ENCODE measurements around the gene KLKB1. TPM values are rescaled to one million over a fixed set of nuclear protein-coding genes. Genes with fewer than 3 reads are reported as not detected.

KLKB1 gene
- total RNA-seq, 1 donor from 2014 or later: not detected

DNA sequence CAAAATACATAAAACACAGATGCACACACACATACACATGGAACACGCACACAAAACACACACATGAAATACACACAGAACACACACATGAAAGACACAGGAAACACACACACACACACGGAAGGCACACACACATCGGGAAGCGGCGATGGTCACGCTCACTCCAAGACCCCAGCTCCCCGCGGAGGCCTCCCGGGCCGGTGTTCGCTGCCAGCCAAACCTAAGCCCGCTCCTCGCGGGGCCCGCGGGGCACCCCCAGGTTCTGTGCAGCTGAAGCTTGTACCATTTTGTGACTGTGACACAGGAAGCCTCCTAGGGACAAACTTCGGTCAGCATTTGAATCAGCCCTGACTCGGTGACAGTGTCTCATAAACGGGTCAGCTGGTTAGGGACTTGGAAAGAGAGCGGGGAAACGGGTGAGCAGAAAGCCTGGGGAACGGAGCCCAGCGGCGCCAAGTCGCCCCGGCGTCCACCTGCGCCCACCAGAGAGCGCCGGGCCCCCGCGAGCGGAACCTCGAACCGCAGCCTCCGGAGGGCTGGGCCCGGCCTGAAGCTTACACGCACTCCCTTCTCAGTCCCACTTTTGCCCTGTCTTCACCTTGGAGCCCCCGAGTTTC is 70.8 kb downstream of the KLKB1 start:
- DNase-seq (ENCODE audit: low spot score in 2 of 2, unreplicated experiment in 2 of 2): no peak
- peaks cover 1% of the 10 kb centered on the region for H3K4me1 Mint-ChIP-seq
- no peak overlapping the region for H3K4me3 Mint-ChIP-seq
- H3K9me3 Mint-ChIP-seq: no peaks in the 10 kb centered on the region
- H3K27ac Mint-ChIP-seq: no peak overlapping the region
- H3K36me3 Mint-ChIP-seq: no peaks in the 10 kb centered on the region
- peaks cover 36% of the 10 kb centered on the region for H3K27me3 Mint-ChIP-seq (ENCODE audit: low read depth)
- TF ChIP-seq, protein P1, sequence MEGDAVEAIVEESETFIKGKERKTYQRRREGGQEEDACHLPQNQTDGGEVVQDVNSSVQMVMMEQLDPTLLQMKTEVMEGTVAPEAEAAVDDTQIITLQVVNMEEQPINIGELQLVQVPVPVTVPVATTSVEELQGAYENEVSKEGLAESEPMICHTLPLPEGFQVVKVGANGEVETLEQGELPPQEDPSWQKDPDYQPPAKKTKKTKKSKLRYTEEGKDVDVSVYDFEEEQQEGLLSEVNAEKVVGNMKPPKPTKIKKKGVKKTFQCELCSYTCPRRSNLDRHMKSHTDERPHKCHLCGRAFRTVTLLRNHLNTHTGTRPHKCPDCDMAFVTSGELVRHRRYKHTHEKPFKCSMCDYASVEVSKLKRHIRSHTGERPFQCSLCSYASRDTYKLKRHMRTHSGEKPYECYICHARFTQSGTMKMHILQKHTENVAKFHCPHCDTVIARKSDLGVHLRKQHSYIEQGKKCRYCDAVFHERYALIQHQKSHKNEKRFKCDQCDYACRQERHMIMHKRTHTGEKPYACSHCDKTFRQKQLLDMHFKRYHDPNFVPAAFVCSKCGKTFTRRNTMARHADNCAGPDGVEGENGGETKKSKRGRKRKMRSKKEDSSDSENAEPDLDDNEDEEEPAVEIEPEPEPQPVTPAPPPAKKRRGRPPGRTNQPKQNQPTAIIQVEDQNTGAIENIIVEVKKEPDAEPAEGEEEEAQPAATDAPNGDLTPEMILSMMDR (IDR thresholded peaks at IDR 0.05; ENCODE audit: unreplicated experiment): no peak

DNA sequence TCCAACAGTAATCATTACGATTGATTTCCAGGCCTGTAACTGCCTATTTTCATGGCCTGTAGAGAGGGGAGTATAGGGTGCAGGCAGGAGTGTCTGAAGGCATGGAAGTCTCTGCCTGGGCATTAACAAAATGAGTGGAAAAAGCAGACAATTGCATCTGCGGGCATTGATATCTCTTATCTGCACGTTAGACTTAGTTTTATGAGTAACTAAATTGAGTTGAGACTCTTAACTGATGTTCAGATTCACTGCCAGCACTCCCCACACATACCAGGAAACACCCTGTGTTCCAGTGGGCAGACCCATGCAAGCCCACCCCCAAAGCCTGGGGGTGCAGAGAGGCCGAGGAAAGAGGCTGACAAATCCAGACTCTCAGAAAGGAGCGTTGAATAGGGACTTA is 72.0 kb downstream of the KLKB1 start:
- Mint-ChIP-seq H3K27me3 (ENCODE audit: low read depth) (peaks cover 34% of the 10 kb centered on the region), H3K4me3 (no peak overlapping the region), H3K27ac (no peak overlapping the region), H3K4me1 (peaks cover 1% of the 10 kb centered on the region), H3K9me3 (no peaks in the 10 kb centered on the region), H3K36me3 (no peaks in the 10 kb centered on the region)
- TF ChIP-seq, protein P1 (IDR thresholded peaks at IDR 0.05; ENCODE audit: unreplicated experiment): no peak
- DNase-seq (ENCODE audit: low spot score in 2 of 2, unreplicated experiment in 2 of 2): no peak

DNA sequence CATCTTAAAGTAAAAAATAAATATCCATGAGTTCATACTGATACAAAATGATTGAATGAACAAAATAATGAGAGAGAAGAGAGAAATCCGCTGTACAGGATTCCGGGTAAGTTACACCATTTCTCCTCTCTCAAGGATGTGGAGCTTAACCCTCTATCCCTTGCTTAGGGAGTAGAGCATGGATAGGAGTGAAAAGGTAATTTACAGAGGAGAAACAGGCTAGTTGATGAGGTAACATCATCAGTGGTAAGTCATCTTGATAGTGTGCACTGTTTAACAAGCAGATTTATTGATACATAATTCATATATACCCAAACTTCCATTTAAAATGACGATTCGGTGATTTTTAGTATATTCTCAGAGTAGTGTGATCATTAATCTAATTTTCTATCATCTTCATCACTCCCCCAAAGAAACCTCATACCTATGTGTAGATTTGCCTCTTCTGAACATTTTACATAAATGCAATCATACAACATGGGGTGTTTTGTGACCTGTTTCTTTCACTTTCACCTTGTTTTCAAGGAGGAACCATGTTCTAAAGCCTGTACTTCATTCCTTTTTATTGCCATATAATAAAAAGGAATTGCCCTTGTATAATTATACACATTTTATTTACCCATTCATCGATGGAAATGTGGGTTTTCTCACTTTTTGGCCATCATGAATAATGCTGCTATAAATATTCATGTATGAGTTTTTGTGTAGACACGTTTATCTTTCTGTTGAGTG is 73.5 kb downstream of the KLKB1 start:
- no peak overlapping the region for H3K4me3 Mint-ChIP-seq
- no peak overlapping the region for H3K27ac Mint-ChIP-seq
- no peaks in the 10 kb centered on the region for H3K9me3 Mint-ChIP-seq
- DNase-seq (ENCODE audit: low spot score in 2 of 2, unreplicated experiment in 2 of 2): no peak
- TF ChIP-seq, protein P1 (IDR thresholded peaks at IDR 0.05; ENCODE audit: unreplicated experiment): no peak
- peaks cover 37% of the 10 kb centered on the region for H3K27me3 Mint-ChIP-seq (ENCODE audit: low read depth)
- H3K36me3 Mint-ChIP-seq: no peaks in the 10 kb centered on the region
- peaks cover 1% of the 10 kb centered on the region for H3K4me1 Mint-ChIP-seq

DNA sequence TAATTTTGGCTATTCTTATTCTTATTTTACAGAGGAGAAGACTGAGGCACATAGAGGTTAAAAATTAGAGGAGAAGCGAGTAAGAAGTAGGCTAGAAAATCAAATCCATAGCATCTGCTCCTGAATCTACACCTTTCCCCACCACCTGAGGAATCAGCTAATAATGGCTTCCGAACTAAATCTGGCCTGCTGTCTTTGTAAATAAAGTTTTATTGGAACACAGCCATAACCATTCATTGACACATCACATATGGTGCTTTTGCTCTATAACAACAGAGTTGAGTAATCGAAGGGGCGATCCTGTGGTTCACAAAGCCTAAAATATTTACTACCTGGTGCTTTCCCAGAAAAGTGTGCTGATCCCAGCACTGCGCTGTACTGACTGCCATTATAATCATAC is 76.9 kb downstream of the KLKB1 start:
- Mint-ChIP-seq H3K4me1 (no peaks in the 10 kb centered on the region), H3K36me3 (no peaks in the 10 kb centered on the region), H3K9me3 (no peaks in the 10 kb centered on the region), H3K27ac (no peak overlapping the region), H3K4me3 (no peak overlapping the region), H3K27me3 (ENCODE audit: low read depth) (peaks cover 38% of the 10 kb centered on the region)
- DNase-seq (ENCODE audit: low spot score in 2 of 2, unreplicated experiment in 2 of 2): no peak
- TF ChIP-seq, protein P1 (IDR thresholded peaks at IDR 0.05; ENCODE audit: unreplicated experiment): no peak

DNA sequence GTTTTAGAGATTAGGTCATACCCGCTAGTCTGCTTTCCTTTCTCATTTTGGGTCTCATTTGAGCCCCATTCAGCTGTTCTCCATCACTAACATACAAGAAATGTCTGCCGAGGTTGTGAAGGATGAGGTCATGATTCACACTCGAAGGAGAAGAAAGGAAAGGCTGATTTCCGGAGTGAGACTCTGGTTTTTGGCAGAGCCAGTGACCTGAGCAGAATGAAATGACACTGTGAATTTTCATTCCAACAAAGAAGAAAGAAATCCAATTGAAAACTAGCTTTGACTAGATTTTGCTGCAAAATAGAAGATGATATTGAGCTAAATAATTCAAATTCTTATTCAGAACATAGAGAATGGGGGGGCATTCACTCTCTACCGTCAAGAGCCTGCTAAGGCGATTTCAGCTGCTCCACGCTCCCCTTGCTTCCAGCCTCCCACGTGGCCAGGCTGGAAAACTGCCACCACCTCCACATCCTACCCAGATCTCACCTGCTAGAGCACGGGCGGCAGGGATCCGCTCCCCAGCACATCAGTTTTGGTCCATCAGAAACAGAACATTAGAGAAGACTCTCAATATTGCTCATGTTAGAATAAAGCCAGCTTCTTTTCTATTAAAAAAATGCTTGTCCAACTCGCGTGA is 77.7 kb downstream of the KLKB1 start:
- no peaks in the 10 kb centered on the region for H3K36me3 Mint-ChIP-seq

More for the DNA sequence above, 77.7 kb downstream of the KLKB1 start:
- peaks cover 36% of the 10 kb centered on the region for H3K27me3 Mint-ChIP-seq (ENCODE audit: low read depth)
- no peaks in the 10 kb centered on the region for H3K9me3 Mint-ChIP-seq
- H3K27ac Mint-ChIP-seq: no peak overlapping the region
- no peak for DNase-seq (ENCODE audit: low spot score in 2 of 2, unreplicated experiment in 2 of 2)
- TF ChIP-seq, protein P1 (IDR thresholded peaks at IDR 0.05; ENCODE audit: unreplicated experiment): no peak
- H3K4me3 Mint-ChIP-seq: no peak overlapping the region
- no peaks in the 10 kb centered on the region for H3K4me1 Mint-ChIP-seq

All from mesothelial cell of epicardium (in vitro differentiated cells).